GM10248 (cell line): ENCODE results near the gene OGFR.

Experiments
- CTCF ChIA-PET: fragments of 300-600 bp; sonication (Branson Sonifier 250); formaldehyde crosslinking; extraction: SDS; loops from one replicate; lab custom pipeline; 2021; ENCODE audit warnings: antibody characterized with exemption; lab: Yijun Ruan, JAX
- POLR2A ChIA-PET: fragments of 350-650 bp; sonication (Branson Sonifier 250); formaldehyde crosslinking; extraction: SDS; loops from one replicate; lab custom pipeline; 2020; ENCODE audit warnings: antibody characterized with exemption; lab: Yijun Ruan, JAX
- DNase-seq: peaks from one replicate; pipeline ENCODE4 v3.0.0; 2012; ENCODE audit errors: extremely low spot score
- TF ChIP-seq, protein P1 (sequence below): IDR thresholded peaks from 2 replicates; pipeline ENCODE4 v1.5.1; 2012; ENCODE audit warnings: mild to moderate bottlenecking, low read depth; ENCODE audit errors: extremely low read depth, missing control alignments, control extremely low read depth

Gene OGFR

DNA sequence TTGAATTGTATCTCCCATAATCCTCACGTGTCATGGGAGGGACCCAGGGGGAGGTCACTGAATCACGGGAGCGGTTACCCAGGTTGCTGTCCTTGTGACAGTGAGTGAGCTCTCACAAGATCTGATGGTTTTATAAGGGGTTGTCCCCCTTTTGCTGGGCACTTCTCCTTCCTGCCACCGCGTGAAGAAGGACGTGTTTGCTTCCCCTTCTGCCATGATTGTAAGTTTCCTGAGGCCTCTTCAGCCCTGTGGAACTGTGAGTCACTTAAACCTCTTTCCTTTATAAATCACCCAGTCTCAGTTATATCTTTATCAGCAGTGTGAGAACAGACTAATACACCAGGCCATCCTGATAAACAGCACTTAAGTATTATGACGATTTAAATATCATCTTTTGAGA lies 17.3 kb upstream of the OGFR start:
- no peak for DNase-seq
- ChIA-PET POLR2A (no interaction called here), CTCF (interaction anchor here (2.3 to 5.4 kb wide), 2 partner anchors 288 kb away, joined by 9 to 36 read pairs; no protein-coding TSS in a partner anchor)
- TF ChIP-seq, protein P1, sequence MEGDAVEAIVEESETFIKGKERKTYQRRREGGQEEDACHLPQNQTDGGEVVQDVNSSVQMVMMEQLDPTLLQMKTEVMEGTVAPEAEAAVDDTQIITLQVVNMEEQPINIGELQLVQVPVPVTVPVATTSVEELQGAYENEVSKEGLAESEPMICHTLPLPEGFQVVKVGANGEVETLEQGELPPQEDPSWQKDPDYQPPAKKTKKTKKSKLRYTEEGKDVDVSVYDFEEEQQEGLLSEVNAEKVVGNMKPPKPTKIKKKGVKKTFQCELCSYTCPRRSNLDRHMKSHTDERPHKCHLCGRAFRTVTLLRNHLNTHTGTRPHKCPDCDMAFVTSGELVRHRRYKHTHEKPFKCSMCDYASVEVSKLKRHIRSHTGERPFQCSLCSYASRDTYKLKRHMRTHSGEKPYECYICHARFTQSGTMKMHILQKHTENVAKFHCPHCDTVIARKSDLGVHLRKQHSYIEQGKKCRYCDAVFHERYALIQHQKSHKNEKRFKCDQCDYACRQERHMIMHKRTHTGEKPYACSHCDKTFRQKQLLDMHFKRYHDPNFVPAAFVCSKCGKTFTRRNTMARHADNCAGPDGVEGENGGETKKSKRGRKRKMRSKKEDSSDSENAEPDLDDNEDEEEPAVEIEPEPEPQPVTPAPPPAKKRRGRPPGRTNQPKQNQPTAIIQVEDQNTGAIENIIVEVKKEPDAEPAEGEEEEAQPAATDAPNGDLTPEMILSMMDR: no peak

DNA sequence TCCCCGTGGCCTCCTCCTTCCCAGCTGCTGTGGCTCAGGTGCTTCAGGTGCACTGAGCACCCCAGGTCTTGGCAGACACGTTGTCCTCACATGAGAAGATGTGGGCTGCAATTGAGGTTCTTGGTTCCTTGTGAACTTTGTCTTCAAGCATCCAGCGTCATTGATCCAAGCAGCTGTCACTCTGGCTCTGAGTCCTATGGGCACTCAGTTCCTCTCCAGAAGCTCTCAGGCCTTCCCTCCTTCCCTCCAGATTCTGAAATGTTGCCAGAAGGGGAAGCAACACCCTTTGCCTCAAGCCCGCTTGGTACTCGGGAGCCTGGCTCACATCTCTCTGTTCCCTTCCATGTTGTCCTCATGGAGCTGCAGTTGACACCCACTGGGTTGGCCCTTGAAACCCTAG lies 16.8 kb upstream of the OGFR start:
- no peak for DNase-seq
- CTCF ChIA-PET: interaction anchor here (1.4 to 5.4 kb wide), 2 partner anchors 145 to 288 kb away, joined by 4 to 36 read pairs; partner anchors contain the start of gene SLCO4A1
- POLR2A ChIA-PET: no interaction called here
- TF ChIP-seq, protein P1: no peak

DNA sequence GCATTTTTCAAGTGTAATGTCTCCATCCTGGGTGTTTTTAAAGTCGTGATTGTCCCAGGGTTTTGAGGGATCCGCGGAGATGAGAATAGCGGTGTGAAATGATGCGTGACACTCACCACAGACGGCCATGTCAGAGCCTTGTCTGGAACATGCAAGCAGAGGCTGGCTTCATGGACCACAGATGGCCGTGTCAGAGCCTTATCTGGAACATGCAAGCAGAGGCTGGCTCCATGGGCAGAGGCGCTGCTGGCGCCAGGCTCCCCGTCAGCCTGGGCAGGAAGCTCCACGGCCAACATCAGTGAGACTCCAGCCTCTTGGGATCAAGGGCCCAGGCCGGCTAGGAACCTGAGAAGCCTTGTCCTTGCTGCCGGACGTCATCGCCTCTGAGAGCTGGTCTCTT lies 16.0 kb upstream of the OGFR start:
- TF ChIP-seq, protein P1: no peak
- POLR2A ChIA-PET: no interaction called here
- CTCF ChIA-PET: interaction anchor here (1.1 to 5.4 kb wide), 4 partner anchors 124 to 289 kb away, joined by 3 to 36 read pairs (median 4); partner anchors contain the start of gene SLCO4A1
- no peak for DNase-seq

DNA sequence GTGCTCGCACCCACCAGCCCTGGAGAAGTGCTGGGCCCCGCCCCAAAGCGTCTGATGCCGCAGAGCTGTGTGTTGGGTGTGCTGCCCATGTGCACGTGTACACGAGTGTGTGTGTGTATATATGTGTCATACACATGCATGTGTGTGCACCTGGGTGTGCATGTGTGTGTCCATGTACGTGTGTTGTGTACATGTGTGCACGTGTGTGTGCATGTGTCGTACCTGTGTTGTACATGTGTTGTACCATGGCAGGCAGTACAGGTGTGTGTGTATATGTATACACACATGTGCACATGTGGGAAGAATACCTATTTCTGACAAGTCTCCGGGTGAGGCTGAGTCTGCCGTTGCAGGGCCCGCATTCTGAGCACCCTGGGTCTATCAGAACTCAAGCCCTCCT lies 14.6 kb upstream of the OGFR start:
- ChIA-PET CTCF (interaction anchor here (0.8 to 5.4 kb wide), 8 partner anchors 25 to 291 kb away, joined by 3 to 36 read pairs (median 4); no protein-coding TSS in a partner anchor), POLR2A (no interaction called here)
- no peak for DNase-seq
- TF ChIP-seq, protein P1: no peak

DNA sequence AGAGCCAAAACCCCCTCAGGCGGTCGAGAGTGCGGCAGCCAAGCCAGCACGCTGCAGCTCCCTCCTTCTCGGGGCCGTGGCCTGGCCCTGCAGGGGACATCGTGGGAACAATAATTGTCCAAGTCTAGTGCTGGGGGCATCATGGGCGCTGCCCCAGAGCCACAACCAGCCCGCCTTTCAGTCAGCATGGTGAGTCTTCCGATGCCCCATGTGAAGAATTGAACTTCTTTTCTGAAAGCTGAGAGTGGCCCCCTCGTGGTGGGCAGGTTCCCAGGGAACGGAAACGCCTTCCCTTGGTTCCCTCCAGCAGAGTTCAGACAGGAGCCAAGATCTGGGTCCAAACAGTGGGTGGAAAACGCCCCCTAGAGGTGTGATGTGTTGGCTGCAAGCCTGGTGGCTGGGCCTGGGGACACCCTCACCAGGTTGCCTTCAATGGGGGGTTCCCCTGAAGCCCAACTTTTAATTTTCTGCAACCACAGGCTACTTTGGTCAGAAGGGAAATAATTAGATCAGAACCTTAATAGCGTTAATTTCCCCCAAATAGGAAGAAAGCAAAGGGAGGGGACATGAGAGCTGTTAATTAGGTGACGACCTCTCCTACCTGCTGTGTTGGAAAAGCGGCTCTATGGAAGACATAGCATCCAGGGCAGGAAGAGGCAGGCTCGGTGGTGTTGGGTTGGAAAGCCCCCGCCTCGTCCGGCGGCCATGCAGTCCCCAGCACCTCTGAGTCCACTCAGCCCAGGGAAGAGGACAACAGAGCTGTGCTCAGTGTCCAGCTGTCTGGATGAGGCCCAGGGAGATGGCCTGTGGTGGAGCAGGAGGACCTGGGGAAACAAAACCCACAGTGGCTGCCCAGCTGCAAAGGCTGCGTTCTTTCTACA lies 13.1 kb upstream of the OGFR start:
- peak; percentile 81 for DNase-seq
- ChIA-PET POLR2A (no interaction called here), CTCF (interaction anchor here (0.6 to 5.4 kb wide), 38 partner anchors 9 to 488 kb away, joined by 3 to 36 read pairs (median 4); partner anchors contain the start of gene SLCO4A1)

More for the DNA sequence above, 13.1 kb upstream of the OGFR start:
- TF ChIP-seq, protein P1: peak; percentile 94
